Measurements from ENCODE around the gene EFCAB8.

The EFCAB8 gene

DNA sequence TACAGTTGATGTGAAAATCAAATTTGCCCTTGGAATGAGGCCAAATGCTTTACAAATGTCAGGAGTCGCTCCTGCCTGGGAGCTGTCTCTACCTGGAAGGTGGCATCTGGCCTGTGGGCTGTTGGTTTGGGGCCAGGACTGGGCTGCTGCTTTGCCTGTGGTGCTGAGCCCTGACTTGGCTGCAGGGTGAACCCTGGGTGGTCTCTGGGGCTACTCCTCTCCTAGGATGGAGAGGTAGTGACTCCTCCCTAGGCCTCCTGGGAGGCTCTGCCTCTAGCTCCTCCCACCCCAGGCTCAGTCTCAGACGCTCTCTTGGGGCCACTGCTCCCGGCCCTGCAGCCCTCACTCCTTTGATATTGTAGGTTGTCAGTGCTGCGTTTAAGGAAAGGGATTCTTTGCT lies 47.5 kb downstream of the EFCAB8 start:
- TF ChIP-seq CTCF (IDR thresholded peaks at IDR 0.05; ENCODE audit: low read length), result no peak
- TF ChIP-seq EZH2 (IDR thresholded peaks at IDR 0.05; ENCODE audit: borderline replicate concordance, low read length), result no peak

DNA sequence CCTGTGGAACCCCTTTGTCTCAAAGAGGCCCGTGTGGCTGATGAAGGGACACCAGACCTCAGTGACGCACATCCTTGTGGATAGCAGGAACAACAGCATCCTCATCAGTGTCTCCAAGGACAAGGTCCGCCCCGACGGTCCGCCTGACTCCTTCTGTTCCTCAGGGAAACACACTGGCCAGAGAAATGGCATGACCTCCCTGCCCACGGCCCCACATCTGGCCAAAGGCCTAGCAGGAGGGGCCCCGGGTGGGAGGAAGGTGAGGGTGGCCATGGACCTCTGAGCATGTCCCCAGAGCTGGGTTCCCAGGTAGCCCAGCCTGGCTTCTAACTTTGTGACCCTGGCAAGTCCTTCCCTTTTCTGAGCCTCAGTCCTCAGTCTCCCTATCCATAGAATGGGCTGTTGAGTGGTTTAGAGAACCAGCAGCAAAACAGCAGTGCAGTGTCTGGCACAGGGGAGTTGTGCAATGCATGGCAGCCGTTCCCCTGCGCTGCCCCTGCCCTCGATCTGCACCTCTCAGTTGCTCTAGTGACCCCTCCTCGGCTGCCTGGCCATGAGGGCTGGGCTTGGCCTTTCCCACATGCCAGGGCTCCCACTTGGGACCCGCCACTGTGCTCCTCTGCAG lies 48.3 kb downstream of the EFCAB8 start:
- Histone ChIP-seq H3K36me3 (ENCODE audit: insufficient read depth, low read length) (no peaks in the 10 kb centered on the region), H3K4me1 (ENCODE audit: insufficient read depth, low read length, severe bottlenecking) (no peaks in the 10 kb centered on the region), H3K9me2 (ENCODE audit: low read depth, low read length) (no peaks in the 10 kb centered on the region), H3K9me3 (ENCODE audit: low read length) (no peaks in the 10 kb centered on the region), H2AFZ (ENCODE audit: low read length) (no peak overlapping the region), H3K27me3 (ENCODE audit: insufficient read depth, low read length) (no peaks in the 10 kb centered on the region), H3K4me2 (ENCODE audit: low read length) (no peak overlapping the region), H3K9ac (ENCODE audit: low read length) (no peak overlapping the region), H3F3A (ENCODE audit: insufficient read depth, low read length) (no peaks in the 10 kb centered on the region), H3K79me2 (ENCODE audit: insufficient read depth, low read length) (no peaks in the 10 kb centered on the region), H3K27ac (ENCODE audit: low read depth, low read length, poor library complexity, severe bottlenecking) (no peak overlapping the region), H3K4me3 (ENCODE audit: low read depth, low read length, poor library complexity, severe bottlenecking) (no peak overlapping the region), H4K20me1 (ENCODE audit: insufficient read depth, low read length) (no peaks in the 10 kb centered on the region)
- TF ChIP-seq EZH2 (IDR thresholded peaks at IDR 0.05; ENCODE audit: borderline replicate concordance, low read length) (no peak), CTCF (IDR thresholded peaks at IDR 0.05; ENCODE audit: low read length) (no peak)

More for the DNA sequence above, 47.5 kb downstream of the EFCAB8 start:
- Histone ChIP-seq H3K9me3 (ENCODE audit: low read length) (no peaks in the 10 kb centered on the region), H3K4me2 (ENCODE audit: low read length) (no peak overlapping the region), H3K27me3 (ENCODE audit: insufficient read depth, low read length) (no peaks in the 10 kb centered on the region), H4K20me1 (ENCODE audit: insufficient read depth, low read length) (no peaks in the 10 kb centered on the region), H3K9me2 (ENCODE audit: low read depth, low read length) (no peaks in the 10 kb centered on the region), H3K4me3 (ENCODE audit: low read depth, low read length, poor library complexity, severe bottlenecking) (no peak overlapping the region), H3K36me3 (ENCODE audit: insufficient read depth, low read length) (no peaks in the 10 kb centered on the region), H3K4me1 (ENCODE audit: insufficient read depth, low read length, severe bottlenecking) (no peaks in the 10 kb centered on the region), H3K79me2 (ENCODE audit: insufficient read depth, low read length) (no peaks in the 10 kb centered on the region), H2AFZ (ENCODE audit: low read length) (no peak overlapping the region), H3K27ac (ENCODE audit: low read depth, low read length, poor library complexity, severe bottlenecking) (no peak overlapping the region), H3K9ac (ENCODE audit: low read length) (no peak overlapping the region), H3F3A (ENCODE audit: insufficient read depth, low read length) (no peaks in the 10 kb centered on the region)

DNA sequence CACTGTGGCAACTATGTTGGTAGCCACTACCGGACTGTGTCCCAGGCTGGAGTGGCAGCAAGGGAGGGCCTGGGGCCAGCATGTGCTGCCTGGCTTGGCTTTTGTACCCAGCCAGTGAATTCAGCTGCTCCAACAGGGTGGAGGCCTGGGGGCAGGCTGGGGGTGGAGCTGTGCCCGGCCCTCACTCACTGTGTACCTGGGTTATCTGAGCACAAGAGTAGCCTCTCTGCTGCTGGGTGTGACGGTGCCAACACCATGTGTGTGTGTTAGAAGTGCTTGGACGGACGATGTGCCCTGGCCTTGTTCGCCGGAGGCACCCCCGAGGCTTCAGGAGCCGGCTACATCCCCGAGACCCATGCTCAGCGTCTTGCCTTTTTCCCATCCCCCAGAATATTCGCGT lies 49.2 kb downstream of the EFCAB8 start:
- H3K4me2 ChIP-seq (ENCODE audit: low read length), result no peak overlapping the region
- H3K4me3 ChIP-seq (ENCODE audit: low read depth, low read length, poor library complexity, severe bottlenecking), result no peak overlapping the region
- H3K36me3 ChIP-seq (ENCODE audit: insufficient read depth, low read length), result no peaks in the 10 kb centered on the region
- no peaks in the 10 kb centered on the region for H4K20me1 ChIP-seq (ENCODE audit: insufficient read depth, low read length)
- H3K27me3 ChIP-seq (ENCODE audit: insufficient read depth, low read length), result no peaks in the 10 kb centered on the region
- H2AFZ ChIP-seq (ENCODE audit: low read length), result no peak overlapping the region
- no peaks in the 10 kb centered on the region for H3K9me3 ChIP-seq (ENCODE audit: low read length)
- no peak overlapping the region for H3K27ac ChIP-seq (ENCODE audit: low read depth, low read length, poor library complexity, severe bottlenecking)
- H3K79me2 ChIP-seq (ENCODE audit: insufficient read depth, low read length), result no peaks in the 10 kb centered on the region
- H3K9ac ChIP-seq (ENCODE audit: low read length), result no peak overlapping the region
- H3K9me2 ChIP-seq (ENCODE audit: low read depth, low read length), result no peaks in the 10 kb centered on the region
- TF ChIP-seq EZH2 (IDR thresholded peaks at IDR 0.05; ENCODE audit: borderline replicate concordance, low read length), result no peak
- no peak for TF ChIP-seq CTCF (IDR thresholded peaks at IDR 0.05; ENCODE audit: low read length)
- no peaks in the 10 kb centered on the region for H3K4me1 ChIP-seq (ENCODE audit: insufficient read depth, low read length, severe bottlenecking)
- no peaks in the 10 kb centered on the region for H3F3A ChIP-seq (ENCODE audit: insufficient read depth, low read length)
